IPS-NIHi7 (cell line): ENCODE results near the gene C11orf52.
"Not testable (repeated sequence)": the region's sequence is repeated elsewhere in the genome, so short reads cannot be mapped to it uniquely, and the experiment has no call there.

Source experiments
- DNase-seq: peaks from one replicate; pipeline ENCODE4 v3.0.0; 2012; ENCODE audit warnings: mixed read lengths; ENCODE audit errors: extremely low spot score

Gene C11orf52

DNA sequence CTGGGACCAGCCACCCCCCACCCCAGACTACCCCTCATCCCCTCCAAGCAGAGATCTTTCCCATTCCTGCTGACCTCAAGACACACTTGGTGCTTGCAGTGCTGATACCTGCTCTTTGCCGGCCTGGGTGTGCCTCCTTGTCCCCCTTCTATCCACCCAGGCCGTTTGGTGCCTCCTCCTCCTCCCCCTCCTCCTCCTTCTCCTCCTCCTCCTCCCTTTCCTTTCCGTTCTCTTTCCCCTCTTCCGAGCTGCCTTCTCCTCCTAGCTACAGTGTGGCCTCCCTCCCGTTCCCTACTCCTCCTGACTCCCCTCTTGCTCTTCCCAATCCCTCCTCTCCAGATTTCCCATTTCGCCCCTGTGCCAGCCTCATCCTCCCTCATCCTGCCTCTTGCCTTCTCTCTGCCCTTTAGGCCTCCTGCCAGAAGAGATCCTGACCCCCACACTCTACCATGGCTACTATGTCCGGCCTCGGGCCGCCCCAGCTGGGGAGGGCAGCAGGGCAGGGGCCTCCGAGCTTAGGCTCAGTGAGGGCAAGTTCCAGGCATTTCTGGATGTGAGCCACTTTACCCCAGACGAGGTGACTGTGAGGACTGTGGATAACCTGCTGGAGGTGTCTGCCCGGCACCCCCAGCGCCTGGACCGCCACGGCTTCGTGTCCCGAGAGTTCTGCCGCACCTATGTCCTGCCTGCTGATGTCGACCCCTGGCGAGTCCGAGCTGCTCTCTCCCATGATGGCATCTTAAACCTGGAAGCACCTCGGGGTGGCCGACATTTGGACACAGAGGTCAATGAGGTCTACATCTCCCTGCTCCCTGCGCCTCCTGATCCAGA, 5.5 kb upstream of the C11orf52 start:
- no peak for DNase-seq

DNA sequence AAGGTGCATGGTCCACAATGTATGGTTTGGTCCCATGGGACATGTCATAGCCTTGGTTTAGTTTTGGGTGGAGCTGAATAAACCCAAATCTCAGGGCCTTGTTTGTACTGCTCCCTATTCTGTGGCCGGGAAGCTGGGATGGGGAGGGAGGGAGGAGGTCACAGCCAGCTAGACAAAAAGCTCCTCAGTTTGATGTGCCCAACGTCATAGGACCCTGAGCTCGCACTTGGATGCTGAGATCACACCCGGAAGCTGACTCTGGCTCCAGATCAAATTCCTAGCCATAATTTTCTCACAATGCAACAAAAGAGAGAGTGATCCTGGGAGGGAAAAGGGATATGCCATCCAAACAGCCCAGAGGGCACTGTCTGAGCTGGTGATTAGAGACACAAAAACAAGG, 4.7 kb upstream of the C11orf52 start:
- DNase-seq: no peak

DNA sequence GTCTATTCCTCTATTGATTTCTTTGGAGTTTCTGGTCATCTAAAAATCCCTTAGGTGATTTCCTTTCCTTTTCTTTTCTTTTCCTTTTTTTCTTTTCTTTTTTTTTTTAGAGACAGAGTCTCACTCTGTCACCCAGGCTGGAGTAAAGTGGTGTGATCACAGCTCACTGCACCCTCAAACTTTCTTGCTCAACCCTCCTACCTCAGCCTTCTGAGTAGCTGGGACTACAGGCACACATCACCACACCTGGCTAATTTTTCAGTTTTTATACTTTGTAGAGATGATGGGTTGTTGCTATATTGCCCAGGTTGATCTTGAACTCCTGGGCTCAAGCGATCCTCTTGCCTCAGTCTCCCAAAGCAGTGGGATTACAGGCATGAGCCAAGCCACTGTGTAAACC, 1.9 kb upstream of the C11orf52 start:
- no peak for DNase-seq

DNA sequence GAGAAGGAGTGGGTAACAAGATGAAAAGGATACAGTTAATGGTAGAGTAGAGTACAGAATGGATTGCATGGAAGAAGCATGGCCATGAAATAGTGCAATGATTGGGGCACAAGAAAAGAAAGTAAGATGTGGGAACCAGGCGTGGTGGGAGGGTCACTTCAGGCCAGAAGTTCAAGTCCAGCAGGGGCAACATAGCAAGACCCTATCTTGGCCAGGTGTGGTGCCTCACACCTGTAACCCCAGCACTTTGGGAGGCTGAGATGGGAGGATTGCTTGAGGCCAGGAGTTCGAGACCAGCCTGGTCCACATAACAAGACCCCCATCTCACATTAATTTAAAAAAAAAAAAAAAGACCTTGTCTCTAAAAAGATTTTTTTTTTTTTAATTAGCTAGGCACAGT, 1.4 kb upstream of the C11orf52 start:
- DNase-seq: no peak

DNA sequence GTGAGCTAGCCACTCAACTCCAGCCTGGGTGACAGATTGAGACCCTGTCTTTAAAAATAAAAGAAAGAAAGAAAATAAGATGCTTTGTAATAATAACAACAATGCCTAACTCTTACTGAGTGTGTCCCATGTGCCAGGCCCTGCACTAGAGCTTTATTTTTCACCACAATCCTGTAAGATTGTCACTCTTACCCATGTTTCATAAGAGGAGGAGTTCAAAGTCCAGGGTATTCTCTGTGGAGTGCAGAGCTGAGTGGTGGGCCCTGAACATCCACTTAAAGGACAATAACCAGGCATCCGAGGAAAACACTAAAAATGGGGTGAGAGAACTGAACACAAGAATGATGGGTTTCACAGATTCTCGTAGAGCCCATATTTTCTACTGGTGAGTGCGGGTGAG, 925 bp upstream of the C11orf52 start:
- DNase-seq: no peak

DNA sequence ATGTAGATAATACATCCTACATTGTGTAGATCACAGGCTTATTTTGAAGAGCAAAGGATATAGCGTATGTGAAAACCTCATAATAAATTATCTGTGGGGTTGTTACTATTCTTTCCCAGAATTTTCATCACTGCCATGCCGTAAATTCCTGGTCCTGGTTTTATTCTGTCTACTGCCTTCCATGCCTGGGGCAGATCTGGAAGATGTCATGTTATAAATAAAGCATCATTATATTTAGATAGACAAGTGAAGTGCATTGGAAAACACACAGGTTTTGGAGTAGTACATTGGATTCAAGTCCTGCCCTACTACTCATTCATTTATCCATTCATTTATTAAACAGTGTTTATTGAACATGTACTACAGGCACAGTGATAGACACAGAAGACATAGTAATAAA, 2.2 kb downstream of the C11orf52 start:
- DNase-seq: no peak

DNA sequence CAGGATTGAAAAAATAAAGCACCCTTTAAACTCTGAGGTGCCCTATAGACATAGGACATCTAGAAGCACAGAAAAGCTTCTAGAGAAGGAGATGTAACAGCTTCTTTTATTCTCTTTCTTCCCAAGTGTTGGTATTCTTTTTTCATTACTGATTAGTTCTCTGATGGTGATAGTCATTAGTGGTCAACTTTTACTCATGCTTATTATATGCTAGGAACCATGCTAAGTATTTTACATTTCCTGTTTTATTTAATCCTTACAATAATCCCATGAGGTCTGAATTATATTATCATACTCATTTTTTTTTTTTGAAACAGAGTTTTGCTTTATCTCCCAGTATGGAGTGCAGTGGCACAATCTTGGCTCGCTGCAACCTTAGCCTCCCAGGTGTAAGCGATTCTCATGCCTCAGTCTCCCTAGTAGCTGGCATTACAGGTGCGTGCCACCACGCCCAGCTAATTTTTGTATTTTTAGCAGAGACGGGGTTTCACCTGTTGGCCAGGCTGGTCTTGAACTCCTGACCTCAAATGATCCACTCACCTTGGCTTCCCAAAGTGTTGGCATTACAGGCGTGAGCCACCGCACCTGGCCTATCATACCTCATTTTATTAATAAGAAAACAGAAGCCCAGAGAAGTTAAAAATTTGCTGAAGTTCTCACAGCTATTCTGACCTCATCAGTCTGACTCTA, 3.0 kb downstream of the C11orf52 start:
- DNase-seq: no peak

DNA sequence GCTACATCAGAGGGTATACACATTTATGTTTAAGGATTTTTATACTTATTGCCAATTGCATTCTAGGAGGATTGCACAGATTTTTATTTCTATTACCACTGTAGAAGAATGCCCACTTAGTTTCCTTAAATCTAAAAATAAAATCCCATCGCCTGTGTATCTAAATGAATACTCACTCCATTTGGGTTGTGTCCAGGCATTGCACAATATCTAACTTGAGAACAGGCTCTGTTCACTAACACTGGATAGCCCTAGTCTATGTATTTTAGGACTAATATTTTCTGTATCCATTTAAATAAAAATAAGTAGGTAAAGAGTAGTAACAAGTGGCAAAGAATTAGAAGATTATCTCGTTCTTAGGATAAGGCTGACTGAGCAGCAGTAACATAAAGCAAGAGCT, 4.1 kb downstream of the C11orf52 start:
- no peak for DNase-seq

DNA sequence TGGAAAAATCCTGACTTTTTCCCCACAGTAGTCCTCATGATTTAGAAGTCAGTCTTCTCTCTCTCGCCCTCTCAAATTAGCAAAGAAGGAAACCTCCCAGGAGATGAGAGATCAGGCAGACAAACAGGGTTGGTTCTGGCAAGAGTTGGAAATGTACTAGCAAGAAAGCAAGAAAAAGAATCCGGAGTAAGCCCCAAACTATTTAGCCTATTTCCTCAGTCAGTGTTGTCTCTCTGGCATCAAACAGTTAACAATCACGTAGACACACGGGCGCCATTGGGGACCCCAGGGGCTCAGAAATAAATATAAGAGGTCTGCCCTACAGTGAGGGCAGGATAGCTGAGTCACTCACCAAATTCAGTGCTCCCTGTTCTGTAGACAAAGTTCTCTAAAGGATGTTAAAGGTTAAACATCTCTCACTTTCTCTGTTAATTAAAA, 4.7 kb downstream of the C11orf52 start:
- no peak for DNase-seq

DNA sequence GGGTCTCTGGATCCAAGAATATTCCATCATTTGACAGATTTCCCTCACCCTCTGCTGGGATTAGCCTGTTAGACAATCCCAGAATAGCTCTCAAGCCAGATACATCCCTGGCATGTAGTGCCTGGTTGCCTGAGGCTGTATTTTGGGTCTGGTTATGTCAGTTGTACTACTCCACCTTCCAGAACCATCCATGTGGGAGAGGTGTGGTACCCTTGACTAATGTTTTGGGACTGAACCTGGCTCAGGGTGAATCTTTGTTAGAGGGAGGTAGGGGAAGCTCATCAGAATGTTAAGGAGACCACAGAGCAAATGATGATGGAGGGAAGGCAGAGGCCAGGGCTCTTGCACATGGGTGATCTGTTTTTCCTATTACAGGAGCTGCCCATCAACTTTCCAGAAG, 5.2 kb downstream of the C11orf52 start:
- DNase-seq: no peak

DNA sequence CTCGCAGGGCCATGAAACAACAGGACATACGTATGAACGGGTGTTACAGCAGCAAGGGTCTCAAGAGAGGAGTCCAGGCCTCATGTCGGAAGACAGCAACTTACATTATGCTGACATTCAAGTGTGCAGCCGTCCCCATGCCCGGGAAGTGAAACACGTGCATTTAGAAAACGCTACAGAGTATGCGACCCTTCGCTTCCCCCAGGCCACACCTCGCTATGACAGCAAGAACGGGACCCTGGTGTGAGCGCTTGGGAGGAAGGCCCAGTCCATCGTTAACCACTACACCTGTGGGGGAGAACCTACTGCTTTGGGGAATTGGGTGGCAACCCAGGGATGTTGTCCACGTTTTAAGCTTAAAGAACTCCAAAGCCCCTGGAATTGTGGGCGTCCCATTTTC, 7.2 kb downstream of the C11orf52 start:
- no peak for DNase-seq

DNA sequence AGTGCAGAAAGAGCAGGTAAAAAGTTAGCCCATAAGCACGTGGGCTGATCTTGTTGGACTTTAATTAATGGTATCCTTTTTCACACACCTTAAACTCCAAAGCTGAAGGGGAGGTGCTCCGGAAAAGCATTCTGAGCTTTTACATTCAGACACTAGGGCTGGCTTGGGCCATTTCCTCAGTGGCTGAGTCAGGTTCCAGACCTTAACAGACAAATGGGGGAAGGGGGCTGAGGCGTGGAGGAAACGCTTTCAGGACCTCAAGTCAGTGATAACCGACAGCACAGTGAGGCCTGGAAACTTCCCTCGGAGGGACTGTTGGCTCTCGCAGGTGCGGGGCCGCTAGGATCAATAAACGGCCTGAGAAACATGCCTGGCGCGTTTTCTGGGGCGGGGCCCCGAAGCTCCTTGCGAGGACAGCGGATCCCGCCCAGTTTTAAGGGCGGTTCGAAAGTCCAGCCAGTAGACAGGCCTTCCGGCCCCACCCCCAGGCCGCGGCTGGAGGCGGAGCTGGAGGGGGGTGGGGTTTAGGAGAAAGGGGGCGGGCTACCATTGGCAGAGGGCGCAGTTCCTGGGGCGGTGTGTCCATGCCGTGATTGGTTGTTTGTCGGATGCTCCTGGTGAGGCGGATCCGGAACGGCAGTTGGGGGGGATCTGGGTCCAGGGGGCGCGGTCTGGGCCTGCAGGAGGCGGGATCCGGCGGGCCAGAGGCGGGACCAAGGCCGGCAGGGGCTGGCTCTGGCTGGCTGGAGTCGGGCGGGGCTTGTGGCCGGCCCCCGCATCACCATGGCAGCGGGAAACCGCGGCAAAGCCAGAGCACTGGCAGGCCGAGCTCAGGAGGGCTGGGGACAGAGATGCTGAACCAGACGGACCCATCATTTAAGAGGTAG, 8.0 kb downstream of the C11orf52 start:
- DNase-seq: peak; percentile 98

DNA sequence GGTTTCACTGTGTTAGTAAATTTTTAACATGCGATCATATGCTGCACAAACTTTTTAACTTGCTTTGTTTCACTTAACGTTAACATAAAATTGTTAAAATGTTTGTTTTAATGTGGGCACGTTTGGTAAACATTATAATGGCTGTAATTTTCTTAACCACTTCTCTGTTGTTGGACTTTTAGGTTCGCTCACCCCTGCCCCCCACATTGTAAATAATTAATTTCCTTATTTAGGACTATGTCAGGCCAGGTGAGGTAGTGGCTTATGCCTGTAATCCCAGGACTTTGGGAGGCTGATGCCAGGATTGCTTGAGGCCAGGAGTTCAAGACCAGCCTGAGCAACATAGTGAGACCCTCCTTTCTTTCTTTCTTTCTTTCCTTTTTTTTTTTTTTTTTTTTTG, 11.8 kb downstream of the C11orf52 start:
- DNase-seq: no peak

DNA sequence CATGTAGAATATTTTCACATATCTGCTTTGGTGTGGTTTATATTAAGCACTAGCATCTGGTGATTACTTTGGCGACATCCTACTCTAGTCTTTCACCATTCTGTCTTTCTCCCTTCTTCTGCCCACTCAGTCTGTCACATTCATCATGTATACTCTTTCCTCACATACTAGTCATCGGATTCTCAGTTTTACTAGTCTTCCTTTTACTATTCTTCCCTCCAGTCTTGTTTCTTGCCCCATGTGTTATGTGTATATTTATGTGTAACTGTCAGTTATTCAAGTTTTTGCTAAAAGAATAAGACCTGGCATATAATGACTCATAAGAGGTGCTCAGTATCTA, 13.9 kb downstream of the C11orf52 start:
- no peak for DNase-seq

DNA sequence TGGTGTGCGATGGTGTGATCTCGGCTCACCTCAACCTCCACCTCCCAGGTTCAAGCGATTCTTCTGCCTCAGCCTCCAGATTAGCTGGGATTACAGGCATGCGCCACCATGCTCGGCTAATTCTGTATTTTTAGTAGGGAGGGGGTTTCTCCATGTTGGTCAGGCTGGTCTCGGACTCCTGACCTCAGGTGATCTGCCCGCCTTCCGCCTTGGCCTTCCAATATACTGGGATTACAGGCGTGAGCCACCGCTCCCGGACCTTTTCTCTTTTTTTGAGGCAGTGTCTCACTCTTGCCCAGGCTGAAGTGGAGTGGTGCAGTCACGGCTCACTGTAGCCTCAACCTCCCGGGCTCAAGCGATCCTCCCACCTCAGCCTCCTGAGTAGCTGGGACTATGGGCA, 14.5 kb downstream of the C11orf52 start:
- DNase-seq: not testable (repeated sequence)

DNA sequence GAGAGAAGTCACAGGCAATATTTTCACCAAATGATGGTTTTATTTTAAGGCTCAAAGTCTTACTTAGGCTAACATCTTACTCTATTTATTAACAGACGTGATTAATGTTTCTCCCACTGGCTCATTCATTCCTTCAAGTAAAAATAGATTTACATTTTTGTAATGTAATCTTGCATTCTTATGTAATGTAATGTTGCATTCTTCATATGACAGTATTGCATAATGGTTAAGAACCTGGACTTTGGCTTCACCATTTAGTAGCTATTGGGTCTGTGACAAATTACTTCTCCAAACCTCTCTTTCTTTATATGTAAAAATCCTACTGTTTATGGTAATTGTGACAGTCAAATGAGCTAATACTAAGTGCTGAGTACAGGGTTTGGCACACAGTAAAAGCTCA, 15.2 kb downstream of the C11orf52 start:
- DNase-seq: no peak

DNA sequence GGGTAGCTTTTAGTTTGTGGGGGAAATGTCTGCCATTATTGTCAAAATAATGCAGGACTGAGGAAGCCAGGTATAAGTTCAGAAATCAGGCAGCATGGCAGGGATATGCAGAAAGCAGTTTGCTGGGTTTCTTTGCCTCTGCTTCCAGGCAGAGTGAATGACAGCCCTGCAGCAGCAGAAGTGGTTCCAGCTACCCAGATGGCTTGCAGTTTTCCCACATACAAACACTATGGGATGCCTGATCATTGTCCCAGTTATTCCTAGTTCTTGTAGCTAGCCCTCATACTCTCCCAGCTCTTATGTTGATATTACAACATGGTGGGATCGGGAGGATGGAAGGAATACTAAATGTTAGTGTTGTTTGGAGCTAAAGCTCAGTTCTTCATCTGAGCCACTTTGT, 15.6 kb downstream of the C11orf52 start:
- no peak for DNase-seq

DNA sequence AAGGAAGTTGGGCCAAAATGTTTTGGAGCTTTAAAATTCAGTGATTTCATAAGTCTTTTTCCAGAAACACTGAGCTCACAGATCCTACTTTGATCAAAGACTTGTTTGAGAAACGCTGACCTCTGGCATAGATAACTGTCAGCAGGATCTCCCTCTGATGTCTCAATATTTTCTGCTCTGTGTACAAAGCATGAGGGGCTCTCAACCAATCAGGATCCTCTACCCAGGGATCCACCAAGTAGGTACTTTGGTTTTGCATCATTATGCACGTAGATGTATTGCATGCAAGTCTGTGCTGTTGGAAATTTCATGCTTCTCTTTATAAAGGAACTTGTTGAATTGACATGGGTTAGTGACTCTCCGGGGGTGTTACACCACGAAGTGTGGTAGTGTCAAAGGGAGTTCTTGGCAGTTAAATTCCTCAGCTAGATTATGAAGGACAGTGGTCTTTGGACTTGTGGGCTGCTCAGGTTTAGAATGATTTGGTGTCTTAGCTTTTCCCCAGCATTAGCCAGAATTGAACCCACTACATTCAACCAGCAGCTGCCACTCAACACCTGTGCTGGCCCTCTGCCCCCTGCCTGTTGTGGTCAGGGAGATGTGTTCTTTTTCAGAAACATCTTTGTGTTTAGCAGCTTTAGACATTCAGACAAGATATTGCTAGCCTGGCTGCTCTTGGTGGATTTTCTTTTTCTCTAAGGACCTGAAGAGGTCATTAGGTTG, 16.8 kb downstream of the C11orf52 start:
- DNase-seq: no peak

DNA sequence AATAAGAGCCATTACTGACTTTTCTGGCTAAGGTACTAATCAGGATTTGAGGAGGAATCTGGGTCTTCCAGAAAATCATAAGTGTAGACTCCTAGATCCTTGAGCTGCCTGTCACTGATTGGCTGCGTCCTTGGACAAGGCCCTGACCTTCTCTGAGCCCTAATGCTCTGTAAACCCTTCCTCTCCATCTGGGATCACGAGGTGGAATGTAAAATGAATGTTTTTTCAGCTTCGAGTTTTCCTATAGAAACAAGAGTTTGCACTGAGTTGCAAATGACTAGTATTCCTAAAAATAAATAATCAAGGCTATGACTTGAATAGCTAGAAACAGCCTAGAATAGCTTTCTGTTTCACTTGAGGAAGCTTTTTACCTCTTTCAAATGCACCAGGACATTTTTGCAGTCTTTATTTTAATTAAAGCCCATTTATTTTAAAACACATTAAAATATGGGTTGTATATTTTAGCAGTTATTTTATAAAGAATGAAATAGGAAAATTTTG, 17.4 kb downstream of the C11orf52 start:
- no peak for DNase-seq

DNA sequence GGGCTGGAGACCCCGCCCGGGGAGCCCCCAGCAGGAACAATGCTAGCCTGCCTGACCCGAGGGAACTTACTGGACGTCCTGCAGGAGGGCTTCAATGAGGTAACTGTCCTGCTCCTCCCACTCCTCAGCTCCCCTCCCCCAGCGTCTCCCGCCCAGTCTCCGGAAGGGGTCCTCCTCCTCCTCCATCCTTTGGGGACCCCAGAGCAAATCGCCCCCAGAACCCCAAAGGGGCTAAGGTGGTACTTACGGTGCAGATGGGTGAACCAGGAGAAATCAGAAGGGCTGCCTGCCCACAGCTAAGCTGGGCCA, 18.7 kb downstream of the C11orf52 start:
- DNase-seq: no peak

DNA sequence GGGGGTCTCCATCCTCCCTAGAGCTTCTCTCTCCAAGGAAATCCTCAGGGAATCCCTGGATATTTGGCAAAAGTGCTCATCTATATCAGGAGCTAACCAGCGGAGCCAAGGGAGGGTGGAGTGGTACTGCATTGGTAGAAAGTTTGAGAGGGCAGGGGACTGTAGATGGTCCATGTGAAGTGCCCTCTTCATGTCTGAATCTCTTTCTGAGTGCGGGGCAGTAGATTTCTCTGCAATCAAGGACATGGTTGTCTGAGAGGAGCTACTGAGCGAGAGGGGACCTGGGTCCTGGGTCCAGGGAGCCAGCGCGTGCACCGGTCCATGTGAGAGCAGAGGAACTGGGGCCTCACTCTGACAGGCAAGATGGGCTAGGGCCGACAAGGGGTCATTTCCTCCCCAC, 19.1 kb downstream of the C11orf52 start:
- DNase-seq: no peak

DNA sequence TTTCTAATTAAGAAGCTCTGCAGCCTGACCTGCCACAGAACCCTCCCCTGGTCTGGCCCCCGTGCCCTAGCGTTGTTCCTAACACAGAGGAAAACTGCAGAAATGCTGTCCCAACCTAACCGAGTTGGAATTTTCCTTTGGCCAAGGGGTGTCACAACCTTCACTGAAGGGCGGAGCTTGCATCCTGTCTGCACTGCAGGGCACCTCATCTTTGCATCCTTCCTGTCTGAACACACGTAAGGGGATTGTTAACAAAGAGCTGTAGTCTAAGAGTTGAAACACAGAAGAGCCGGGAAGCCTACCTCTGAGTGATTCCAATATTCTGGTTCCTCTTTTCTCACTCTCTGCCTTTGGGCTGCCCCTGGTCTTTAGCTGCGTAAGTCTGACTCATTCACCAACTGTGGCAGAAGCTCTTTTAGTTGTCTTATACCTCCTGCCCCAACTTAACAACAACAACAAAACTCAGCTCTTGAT, 20.0 kb downstream of the C11orf52 start:
- DNase-seq: no peak
